HL-60/S4 treated with phorbol 12-myristate 13-acetate at 8.2 ng/mL for 4 days and 3 days (cell line): ENCODE results near the gene VASN.
"Not testable (repeated sequence)": the region's sequence is repeated elsewhere in the genome, so short reads cannot be mapped to it uniquely, and the experiment has no call there.

Experiments used
- in situ Hi-C: fragments of 300-500 bp; cut with MboI; formaldehyde crosslinking; loops from 2 replicates; pipeline ENCODE4 v1.15.0; 2022; ENCODE audit warnings: low sequenced_read_pairs

VASN gene

GRCh38 chr16:4336701-4337539, 34.7 kb upstream of the VASN start:
- in situ Hi-C loops: no loop called here

GRCh38 chr16:4337540-4338088, 34.0 kb upstream of the VASN start:
- in situ Hi-C loops: no loop called here

GRCh38 chr16:4338125-4338582, 33.5 kb upstream of the VASN start:
- in situ Hi-C loops: no loop called here

GRCh38 chr16:4338712-4339299, 32.8 kb upstream of the VASN start:
- in situ Hi-C loops: no loop called here

GRCh38 chr16:4339455-4339854, 32.2 kb upstream of the VASN start:
- in situ Hi-C loops: no loop called here

GRCh38 chr16:4339909-4340308, 31.7 kb upstream of the VASN start:
- in situ Hi-C loops: no loop called here

- in situ Hi-C loops: no loop called here
Measured at GRCh38 chr16:4340443-4340842, 31.2 kb upstream of the VASN start.

- in situ Hi-C loops: no loop called here
Measured at GRCh38 chr16:4341250-4341649, 30.4 kb upstream of the VASN start.

- in situ Hi-C loops: no loop called here
Measured at GRCh38 chr16:4342866-4343744, 28.5 kb upstream of the VASN start.

GRCh38 chr16:4344300-4344982, 27.2 kb upstream of the VASN start:
- in situ Hi-C loops: not testable (repeated sequence)

GRCh38 chr16:4344983-4345835, 26.4 kb upstream of the VASN start:
- in situ Hi-C loops: no loop called here

GRCh38 chr16:4345836-4346781, 25.5 kb upstream of the VASN start:
- in situ Hi-C loops: no loop called here

- in situ Hi-C loops: no loop called here
Measured at GRCh38 chr16:4347010-4347409, 24.6 kb upstream of the VASN start.

- in situ Hi-C loops: no loop called here
Measured at GRCh38 chr16:4347765-4348509, 23.7 kb upstream of the VASN start.

- in situ Hi-C loops: no loop called here
Measured at GRCh38 chr16:4349332-4349731, 22.3 kb upstream of the VASN start.

GRCh38 chr16:4350365-4350786, 21.3 kb upstream of the VASN start:
- in situ Hi-C loops: no loop called here

- in situ Hi-C loops: no loop called here
Measured at GRCh38 chr16:4350787-4351659, 20.6 kb upstream of the VASN start, which contains the start of gene PAM16. PAM16 (minus strand) TSS chr16:4351321; CDS start chr16:4351234, 87 bp downstream.
